Liver (tissue), 9 donors: ENCODE measurements around the gene LRMDA. TPM values are rescaled to one million over a fixed set of nuclear protein-coding genes. Genes with fewer than 3 reads are reported as not detected.

Source experiments
- DNase-seq: peaks from one replicate; pipeline ENCODE4 v3.0.0-alpha.2; 2017; ENCODE audit warnings: low spot score
- H3K27ac ChIP-seq, 2 donors: one replicate each; pipeline ENCODE4 v1.7.0; 2013; ENCODE audit warnings: inconsistent platforms in 2 of 2, low read length in 2 of 2, control low read depth in 1 of 2, low read depth in 1 of 2, mild to moderate bottlenecking in 1 of 2
- H3K27me3 ChIP-seq, 4 donors: one replicate each; pipeline versions ENCODE4 v1.6.1 to v1.7.0; 2013; ENCODE audit warnings: low read length in 3 of 4, inconsistent platforms in 1 of 4, mild to moderate bottlenecking in 1 of 4, moderate library complexity in 1 of 4; ENCODE audit not compliant: control insufficient read depth in 4 of 4, insufficient read depth in 4 of 4
- H3K36me3 ChIP-seq, 4 donors: one replicate each; pipeline versions ENCODE4 v1.6.1 to v1.7.0; 2013; ENCODE audit warnings: low read length in 3 of 4, mild to moderate bottlenecking in 3 of 4, low read depth in 1 of 4, moderate library complexity in 1 of 4; ENCODE audit not compliant: control insufficient read depth in 4 of 4, insufficient read depth in 3 of 4
- H3K4me1 ChIP-seq, 4 donors: one replicate each; pipeline versions ENCODE4 v1.6.1 to v1.7.0; 2013; ENCODE audit warnings: low read length in 3 of 4, mild to moderate bottlenecking in 3 of 4, moderate library complexity in 1 of 4; ENCODE audit not compliant: control insufficient read depth in 4 of 4, insufficient read depth in 4 of 4
- H3K4me3 ChIP-seq, 3 donors: one replicate each; pipeline versions ENCODE4 v1.6.1 to v1.7.0; 2013; ENCODE audit warnings: low read length in 3 of 3, control low read depth in 1 of 3, low read depth in 1 of 3, mild to moderate bottlenecking in 1 of 3
- H3K9ac ChIP-seq, 2 donors: one replicate each; pipeline ENCODE4 v1.7.0; 2013; ENCODE audit warnings: low read length in 2 of 2, mild to moderate bottlenecking in 2 of 2, moderate library complexity in 2 of 2, control low read depth in 1 of 2, low read depth in 1 of 2
- H3K9me3 ChIP-seq, 4 donors: one replicate each; pipeline versions ENCODE4 v1.6.1 to v1.7.0; 2013; ENCODE audit warnings: low read length in 3 of 4; ENCODE audit not compliant: control insufficient read depth in 4 of 4
- ATF3 ChIP-seq: IDR thresholded peaks from 2 replicates; pipeline ENCODE4 v1.6.1; 2016; ENCODE audit warnings: antibody characterized with exemption
- CTCF ChIP-seq: fragments of 150-350 bp; IDR thresholded peaks from 2 replicates; pipeline ENCODE4 v1.5.1; 2017; ENCODE audit warnings: improper control_type of control experiment, low read depth, low read length; ENCODE audit not compliant: missing input control
- EGR1 ChIP-seq, 2 donors: IDR thresholded peaks; 2 replicates each; pipeline ENCODE4 v1.6.1; 2016 to 2018; ENCODE audit warnings: antibody characterized with exemption in 2 of 2, low read depth in 2 of 2
- FOXA1 ChIP-seq: IDR thresholded peaks from 2 replicates; pipeline ENCODE4 v1.6.1; 2016; ENCODE audit warnings: antibody characterized with exemption
- FOXA2 ChIP-seq: IDR thresholded peaks from 2 replicates; pipeline ENCODE4 v1.6.1; 2016; ENCODE audit warnings: antibody characterized with exemption
- GABPA ChIP-seq, 2 donors: IDR thresholded peaks in 1 of 2; conservative IDR thresholded peaks in 1 of 2; 2 replicates each; pipeline ENCODE4 v1.6.1; 2016; ENCODE audit warnings: antibody characterized with exemption in 2 of 2, mild to moderate bottlenecking in 1 of 2, moderate library complexity in 1 of 2
- HNF4A ChIP-seq, 2 donors: conservative IDR thresholded peaks; 2 replicates each; pipeline ENCODE4 v1.6.1; 2016; ENCODE audit warnings: antibody characterized with exemption in 2 of 2, mild to moderate bottlenecking in 2 of 2
- HNF4G ChIP-seq: IDR thresholded peaks from 2 replicates; pipeline ENCODE4 v1.6.1; 2016; ENCODE audit warnings: antibody characterized with exemption
- JUND ChIP-seq, 2 donors: IDR thresholded peaks; 2 replicates each; pipeline ENCODE4 v1.6.1; 2016; ENCODE audit warnings: antibody characterized with exemption in 2 of 2
- MAX ChIP-seq: IDR thresholded peaks from 2 replicates; pipeline ENCODE4 v1.6.1; 2016; ENCODE audit warnings: antibody characterized with exemption
- RAD21 ChIP-seq, 2 donors: IDR thresholded peaks; 2 replicates each; pipeline ENCODE4 v1.6.1; 2016; ENCODE audit warnings: antibody characterized with exemption in 2 of 2, mild to moderate bottlenecking in 2 of 2
- RXRA ChIP-seq, 2 donors: IDR thresholded peaks; 2 replicates each; pipeline ENCODE4 v1.6.1; 2017 to 2018; ENCODE audit warnings: antibody characterized with exemption in 2 of 2, mild to moderate bottlenecking in 1 of 2
- SP1 ChIP-seq: IDR thresholded peaks from 2 replicates; pipeline ENCODE4 v1.6.1; 2018; ENCODE audit warnings: antibody characterized with exemption, mild to moderate bottlenecking
- YY1 ChIP-seq: IDR thresholded peaks from 2 replicates; pipeline ENCODE4 v1.6.1; 2016; ENCODE audit warnings: antibody characterized with exemption, mild to moderate bottlenecking
- ZBTB33 ChIP-seq: IDR thresholded peaks from 2 replicates; pipeline ENCODE4 v1.6.1; 2016; ENCODE audit warnings: antibody characterized with exemption
- WGBS: extraction: QIAGEN DNeasy Blood & Tissue Kit; methylation state at CpG from one replicate; pipeline ENCODE4 v1.1.7; 2013; 5-methylcytosine and 5-hydroxymethylcytosine counted together
- polyA plus RNA-seq, 2 donors: library from polyadenylated mRNA; stranded (reverse) in 1 of 2; unstranded in 1 of 2; fragments of 200-250 nt in 1 of 2; fragments of >200 nt in 1 of 2; fragmentation: Nextera tagmentation in 1 of 2; extraction: Ambion mirVana in 1 of 2; gene quantifications; one replicate each; pipeline versions ENCODE4 v1.2.1 to v1.2.3, GENCODE V29; 2013 to 2015
- total RNA-seq, 2 donors: library from RNA; depleted of rRNA; stranded (reverse); fragments of >200 nt; gene quantifications; one replicate each; pipeline ENCODE4 v1.2.3, GENCODE V29; 2014
- donor health status: healthy.
- donor health status: healthy.
- donor health status: healthy.
- donor health status: healthy.
- donor health status: healthy.

Gene LRMDA
- total and polyA plus RNA-seq, 4 donors: 7.9 to 15.8 (median 11.3) TPM

- no peaks in the 10 kb centered on the region for H3K36me3 ChIP-seq
- no peaks in the 10 kb centered on the region for H3K27me3 ChIP-seq
- DNase-seq: no peak
- H3K4me1 ChIP-seq: peaks cover 0 to 3% (median 0%) of the 10 kb centered on the region in 4 donors
- no peaks in the 10 kb centered on the region for H3K9me3 ChIP-seq
- H3K4me3 ChIP-seq: no peak overlapping the region
- no peak overlapping the region for H3K27ac ChIP-seq
- WGBS: 74% methylated on average over 5 of the region's 5 CpGs
- TF ChIP-seq HNF4G (no peak), RAD21 (IDR thresholded peaks at IDR 0.05) (no peak), ZBTB33 (no peak), CTCF (no peak), FOXA2 (no peak), JUND (IDR thresholded peaks at IDR 0.05) (no peak), RXRA (IDR thresholded peaks at IDR 0.05) (no peak), EGR1 (IDR thresholded peaks at IDR 0.05; ENCODE audit: low read depth in 2 of 2) (no peak)
- no peak overlapping the region for H3K9ac ChIP-seq
These were observed 134.1 kb downstream of the LRMDA start for GRCh38 chr10:75565286-75566251.

- no peaks in the 10 kb centered on the region for H3K36me3 ChIP-seq
- DNase-seq: no peak
- H3K27ac ChIP-seq: no peak overlapping the region
- no peak for TF ChIP-seq RAD21 (IDR thresholded peaks at IDR 0.05)
- TF ChIP-seq ATF3: no peak
- TF ChIP-seq FOXA1: no peak
- TF ChIP-seq CTCF: no peak
- TF ChIP-seq GABPA (IDR thresholded peaks at IDR 0.05 in 1 of 2, conservative IDR thresholded peaks at IDR 0.05 in 1 of 2): no peak
- TF ChIP-seq HNF4A (conservative IDR thresholded peaks at IDR 0.05): no peak
- no peak for TF ChIP-seq SP1
- TF ChIP-seq HNF4G: no peak
- TF ChIP-seq MAX: no peak
- no peak for TF ChIP-seq YY1
- no peak for TF ChIP-seq JUND (IDR thresholded peaks at IDR 0.05)
- no peak overlapping the region for H3K4me3 ChIP-seq
- no peak overlapping the region for H3K9ac ChIP-seq
- peaks cover 6 to 9% (median 8%) of the 10 kb centered on the region in 4 donors for H3K9me3 ChIP-seq
- H3K27me3 ChIP-seq: no peaks in the 10 kb centered on the region
- peaks cover 0 to 3% (median 0%) of the 10 kb centered on the region in 4 donors for H3K4me1 ChIP-seq
- WGBS: 96% methylated on average over 1 of the region's 1 CpG
These were observed 137.2 kb downstream of the LRMDA start for GRCh38 chr10:75568450-75569130.
